ENCODE data around the gene PMS1. TPM values are rescaled to one million over a fixed set of nuclear protein-coding genes. Genes with fewer than 3 reads are reported as not detected.
A peak's percentile ranks its signal among the peaks of the same experiment; 100 is the strongest.
"Not testable (repeated sequence)": the region's sequence is repeated elsewhere in the genome, so short reads cannot be mapped to it uniquely, and the experiment has no call there.

PMS1 gene
- total and polyA plus RNA-seq, 3 experiments from 2014 or later = 20.7 to 45.0 (median 42.8) TPM

GRCh38 chr2:189821953-189822748 is 37.9 kb downstream of the PMS1 start:
- Histone ChIP-seq H3K9me3 (ENCODE audit: low read length) (no peaks in the 10 kb centered on the region), H3K27ac (ENCODE audit: low read depth, low read length) (no peak overlapping the region), H3K27me3 (ENCODE audit: insufficient read depth, low read length, poor library complexity, severe bottlenecking) (no peaks in the 10 kb centered on the region), H3K36me3 (ENCODE audit: insufficient read depth, low read length) (no peaks in the 10 kb centered on the region), H3K4me1 (ENCODE audit: insufficient read depth, low read length) (no peaks in the 10 kb centered on the region), H3K4me3 (ENCODE audit: low read length) (no peak overlapping the region)
- ChIA-PET CTCF (no interaction called here), POLR2A (no interaction called here)
- DNase-seq = no peak
- Mint-ChIP-seq H3K27ac (peak overlapping the region in 1 of 8 donors; percentile 13), H3K36me3 (peaks cover 8 to 54% (median 12%) of the 10 kb centered on the region in 3 donors), H3K4me3 (no peak overlapping the region), H3K9me3 (no peaks in the 10 kb centered on the region), H3K27me3 (no peaks in the 10 kb centered on the region), H3K4me1 (peaks cover 3 to 12% (median 7%) of the 10 kb centered on the region in 3 donors)

GRCh38 chr2:189824694-189825396 is 40.6 kb downstream of the PMS1 start:
- H3K27ac ChIP-seq (ENCODE audit: low read depth, low read length) = no peak overlapping the region
- H3K27ac Mint-ChIP-seq = no peak overlapping the region
- H3K4me3 ChIP-seq (ENCODE audit: low read length) = no peak overlapping the region
- ChIA-PET POLR2A (no interaction called here), CTCF (interaction anchor here (1.1 kb wide), 1 partner anchor 9 kb away, joined by 3 read pairs; no protein-coding TSS in a partner anchor)
- no peaks in the 10 kb centered on the region for H3K9me3 ChIP-seq (ENCODE audit: low read length)
- no peaks in the 10 kb centered on the region for H3K4me1 ChIP-seq (ENCODE audit: insufficient read depth, low read length)
- H3K9me3 Mint-ChIP-seq = no peaks in the 10 kb centered on the region
- H3K36me3 Mint-ChIP-seq = peaks cover 2 to 45% (median 5%) of the 10 kb centered on the region in 3 donors
- no peaks in the 10 kb centered on the region for H3K27me3 ChIP-seq (ENCODE audit: insufficient read depth, low read length, poor library complexity, severe bottlenecking)
- DNase-seq = no peak
- H3K27me3 Mint-ChIP-seq = no peaks in the 10 kb centered on the region
- peaks cover 3 to 5% (median 5%) of the 10 kb centered on the region in 3 donors for H3K4me1 Mint-ChIP-seq
- no peaks in the 10 kb centered on the region for H3K36me3 ChIP-seq (ENCODE audit: insufficient read depth, low read length)
- no peak overlapping the region for H3K4me3 Mint-ChIP-seq

- POLR2A ChIA-PET = no interaction called here
Measured at GRCh38 chr2:189826039-189826438, 41.8 kb downstream of the PMS1 start.

GRCh38 chr2:189829102-189829833 is 45.0 kb downstream of the PMS1 start:
- H3K4me3 Mint-ChIP-seq = no peak overlapping the region
- DNase-seq = no peak
- Histone ChIP-seq H3K4me3 (ENCODE audit: low read length) (no peak overlapping the region), H3K27me3 (ENCODE audit: insufficient read depth, low read length, poor library complexity, severe bottlenecking) (no peaks in the 10 kb centered on the region), H3K27ac (ENCODE audit: low read depth, low read length) (no peak overlapping the region), H3K4me1 (ENCODE audit: insufficient read depth, low read length) (no peaks in the 10 kb centered on the region), H3K36me3 (ENCODE audit: insufficient read depth, low read length) (no peaks in the 10 kb centered on the region), H3K9me3 (ENCODE audit: low read length) (no peaks in the 10 kb centered on the region)
- H3K4me1 Mint-ChIP-seq = peaks cover 0 to 6% (median 5%) of the 10 kb centered on the region in 3 donors
- no peaks in the 10 kb centered on the region for H3K9me3 Mint-ChIP-seq
- peak overlapping the region in 2 of 8 donors; percentile 4 to 90 for H3K27ac Mint-ChIP-seq
- ChIA-PET CTCF (no interaction called here), POLR2A (no interaction called here)
- H3K36me3 Mint-ChIP-seq = peaks cover 0 to 48% (median 7%) of the 10 kb centered on the region in 3 donors
- H3K27me3 Mint-ChIP-seq = no peaks in the 10 kb centered on the region

More at GRCh38 chr2:189826039-189826438, 41.8 kb downstream of the PMS1 start:
- no peak overlapping the region for H3K4me3 ChIP-seq (ENCODE audit: low read length)
- no peak for DNase-seq
- no peaks in the 10 kb centered on the region for H3K4me1 ChIP-seq (ENCODE audit: insufficient read depth, low read length)
- Mint-ChIP-seq H3K27me3 (no peaks in the 10 kb centered on the region), H3K36me3 (peaks cover 2 to 44% (median 7%) of the 10 kb centered on the region in 3 donors), H3K4me1 (peaks cover 3 to 5% (median 5%) of the 10 kb centered on the region in 3 donors), H3K4me3 (no peak overlapping the region), H3K27ac (no peak overlapping the region), H3K9me3 (no peaks in the 10 kb centered on the region)
- no peak overlapping the region for H3K27ac ChIP-seq (ENCODE audit: low read depth, low read length)
- no peaks in the 10 kb centered on the region for H3K36me3 ChIP-seq (ENCODE audit: insufficient read depth, low read length)
- CTCF ChIA-PET = no interaction called here
- no peaks in the 10 kb centered on the region for H3K9me3 ChIP-seq (ENCODE audit: low read length)
- no peaks in the 10 kb centered on the region for H3K27me3 ChIP-seq (ENCODE audit: insufficient read depth, low read length, poor library complexity, severe bottlenecking)

- peaks cover 0 to 7% (median 5%) of the 10 kb centered on the region in 3 donors for H3K4me1 Mint-ChIP-seq
- no peak overlapping the region for H3K4me3 Mint-ChIP-seq
- no peak for DNase-seq
- H3K9me3 ChIP-seq (ENCODE audit: low read length) = no peaks in the 10 kb centered on the region
- H3K4me1 ChIP-seq (ENCODE audit: insufficient read depth, low read length) = no peaks in the 10 kb centered on the region
- no peaks in the 10 kb centered on the region for H3K9me3 Mint-ChIP-seq
- ChIA-PET CTCF (no interaction called here), POLR2A (no interaction called here)
- no peak overlapping the region for H3K4me3 ChIP-seq (ENCODE audit: low read length)
- peak overlapping the region in 1 of 8 donors; percentile 10 for H3K27ac Mint-ChIP-seq
- peaks cover 0 to 49% (median 7%) of the 10 kb centered on the region in 3 donors for H3K36me3 Mint-ChIP-seq
- H3K27me3 ChIP-seq (ENCODE audit: insufficient read depth, low read length, poor library complexity, severe bottlenecking) = no peaks in the 10 kb centered on the region
- no peaks in the 10 kb centered on the region for H3K27me3 Mint-ChIP-seq
- no peaks in the 10 kb centered on the region for H3K36me3 ChIP-seq (ENCODE audit: insufficient read depth, low read length)
- H3K27ac ChIP-seq (ENCODE audit: low read depth, low read length) = no peak overlapping the region
Measured at GRCh38 chr2:189830510-189830909, 46.3 kb downstream of the PMS1 start.

GRCh38 chr2:189834059-189834458 is 49.8 kb downstream of the PMS1 start:
- DNase-seq = no peak
- no peaks in the 10 kb centered on the region for H3K36me3 ChIP-seq (ENCODE audit: insufficient read depth, low read length)
- H3K4me1 ChIP-seq (ENCODE audit: insufficient read depth, low read length) = no peaks in the 10 kb centered on the region
- no peak overlapping the region for H3K4me3 ChIP-seq (ENCODE audit: low read length)
- Mint-ChIP-seq H3K27ac (peak overlapping the region in 2 of 8 donors; percentile 10 to 44), H3K9me3 (no peaks in the 10 kb centered on the region), H3K4me3 (no peak overlapping the region), H3K27me3 (no peaks in the 10 kb centered on the region), H3K4me1 (peaks cover 0 to 8% (median 0%) of the 10 kb centered on the region in 3 donors), H3K36me3 (peaks cover 4 to 42% (median 9%) of the 10 kb centered on the region in 3 donors)
- CTCF ChIA-PET = no interaction called here
- H3K27me3 ChIP-seq (ENCODE audit: insufficient read depth, low read length, poor library complexity, severe bottlenecking) = no peaks in the 10 kb centered on the region
- H3K9me3 ChIP-seq (ENCODE audit: low read length) = no peaks in the 10 kb centered on the region
- POLR2A ChIA-PET = no interaction called here
- no peak overlapping the region for H3K27ac ChIP-seq (ENCODE audit: low read depth, low read length)

GRCh38 chr2:189834642-189835041 is 50.4 kb downstream of the PMS1 start:
- H3K27me3 ChIP-seq (ENCODE audit: insufficient read depth, low read length, poor library complexity, severe bottlenecking); H3K36me3 ChIP-seq (ENCODE audit: insufficient read depth, low read length); H3K4me3 ChIP-seq (ENCODE audit: low read length); H3K27ac ChIP-seq (ENCODE audit: low read depth, low read length); H3K27me3 Mint-ChIP-seq; CTCF ChIA-PET; H3K4me1 ChIP-seq (ENCODE audit: insufficient read depth, low read length); H3K9me3 Mint-ChIP-seq; H3K9me3 ChIP-seq (ENCODE audit: low read length); H3K4me1 Mint-ChIP-seq; H3K4me3 Mint-ChIP-seq; H3K27ac Mint-ChIP-seq; DNase-seq: not testable (repeated sequence)
- POLR2A ChIA-PET = interaction anchor here (0.6 kb wide), 1 partner anchor 673 kb away, joined by 3 read pairs; no protein-coding TSS in a partner anchor
- H3K36me3 Mint-ChIP-seq = peaks cover 4 to 41% (median 9%) of the 10 kb centered on the region in 3 donors

All from CD8-positive, alpha-beta memory T cell (primary cell).